Measurements from ENCODE around the gene IGF2BP2. TPM values are rescaled to one million over a fixed set of nuclear protein-coding genes. Genes with fewer than 3 reads are reported as not detected.

The IGF2BP2 gene
- polyA plus RNA-seq, 2 of the 4 experiments (the other 2 are of a cell fraction), result 2.2 to 6.1 TPM

DNA sequence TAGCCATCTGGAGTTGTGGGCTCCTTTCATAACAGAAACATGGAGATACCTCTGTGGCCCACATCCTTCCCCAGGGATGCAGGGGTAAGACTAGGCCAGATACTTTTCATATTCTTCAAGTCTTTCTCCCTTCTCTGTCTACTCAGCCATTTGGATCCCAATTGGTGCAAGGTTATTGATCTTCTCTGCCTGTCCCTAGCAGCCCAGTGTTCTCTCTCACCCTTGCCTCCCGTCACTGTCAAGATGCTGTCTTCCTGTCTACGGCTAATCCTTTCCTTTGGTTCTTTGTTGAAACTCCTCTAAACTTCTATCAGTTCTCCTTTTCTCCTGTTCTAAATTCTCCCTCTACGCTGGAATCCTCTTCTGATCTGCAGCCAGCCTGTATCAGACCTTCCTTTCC, 187.5 kb downstream of the IGF2BP2 start:
- FAIRE-seq (no peak), ATAC-seq (no peak; a peak in 1 of 6 replicates), DNase-seq (ENCODE audit: low read depth in 1 of 2, low spot score in 1 of 2) (no peak)
- Histone ChIP-seq H3K27ac (no peak overlapping the region), H3K4me3 (no peak overlapping the region), H3K9me3 (no peaks in the 10 kb centered on the region), H3K4me1 (no peaks in the 10 kb centered on the region), H3K4me2 (no peak overlapping the region)
- TF ChIP-seq, protein P1, sequence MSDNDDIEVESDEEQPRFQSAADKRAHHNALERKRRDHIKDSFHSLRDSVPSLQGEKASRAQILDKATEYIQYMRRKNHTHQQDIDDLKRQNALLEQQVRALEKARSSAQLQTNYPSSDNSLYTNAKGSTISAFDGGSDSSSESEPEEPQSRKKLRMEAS (IDR thresholded peaks at IDR 0.05), result no peak
- TF ChIP-seq, protein P2, sequence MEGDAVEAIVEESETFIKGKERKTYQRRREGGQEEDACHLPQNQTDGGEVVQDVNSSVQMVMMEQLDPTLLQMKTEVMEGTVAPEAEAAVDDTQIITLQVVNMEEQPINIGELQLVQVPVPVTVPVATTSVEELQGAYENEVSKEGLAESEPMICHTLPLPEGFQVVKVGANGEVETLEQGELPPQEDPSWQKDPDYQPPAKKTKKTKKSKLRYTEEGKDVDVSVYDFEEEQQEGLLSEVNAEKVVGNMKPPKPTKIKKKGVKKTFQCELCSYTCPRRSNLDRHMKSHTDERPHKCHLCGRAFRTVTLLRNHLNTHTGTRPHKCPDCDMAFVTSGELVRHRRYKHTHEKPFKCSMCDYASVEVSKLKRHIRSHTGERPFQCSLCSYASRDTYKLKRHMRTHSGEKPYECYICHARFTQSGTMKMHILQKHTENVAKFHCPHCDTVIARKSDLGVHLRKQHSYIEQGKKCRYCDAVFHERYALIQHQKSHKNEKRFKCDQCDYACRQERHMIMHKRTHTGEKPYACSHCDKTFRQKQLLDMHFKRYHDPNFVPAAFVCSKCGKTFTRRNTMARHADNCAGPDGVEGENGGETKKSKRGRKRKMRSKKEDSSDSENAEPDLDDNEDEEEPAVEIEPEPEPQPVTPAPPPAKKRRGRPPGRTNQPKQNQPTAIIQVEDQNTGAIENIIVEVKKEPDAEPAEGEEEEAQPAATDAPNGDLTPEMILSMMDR (IDR thresholded peaks at IDR 0.05), result no peak
- no peak for TF ChIP-seq MAFK (IDR thresholded peaks at IDR 0.05; ENCODE audit: partially characterized antibody)
- TF ChIP-seq RARB (CRISPR knock-in tag; IDR thresholded peaks at IDR 0.05), result no peak
- no peak for TF ChIP-seq ZSCAN20 (CRISPR knock-in tag; IDR thresholded peaks at IDR 0.05)
- TF ChIP-seq FOXS1 (CRISPR knock-in tag; IDR thresholded peaks at IDR 0.05), result no peak
- TF ChIP-seq, protein P3, sequence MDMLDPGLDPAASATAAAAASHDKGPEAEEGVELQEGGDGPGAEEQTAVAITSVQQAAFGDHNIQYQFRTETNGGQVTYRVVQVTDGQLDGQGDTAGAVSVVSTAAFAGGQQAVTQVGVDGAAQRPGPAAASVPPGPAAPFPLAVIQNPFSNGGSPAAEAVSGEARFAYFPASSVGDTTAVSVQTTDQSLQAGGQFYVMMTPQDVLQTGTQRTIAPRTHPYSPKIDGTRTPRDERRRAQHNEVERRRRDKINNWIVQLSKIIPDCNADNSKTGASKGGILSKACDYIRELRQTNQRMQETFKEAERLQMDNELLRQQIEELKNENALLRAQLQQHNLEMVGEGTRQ (IDR thresholded peaks at IDR 0.05), result no peak
- TF ChIP-seq TP53 (CRISPR knock-in tag; IDR thresholded peaks at IDR 0.05), result no peak
- CTCF ChIA-PET, result no interaction called here
- POLR2A ChIA-PET, result no interaction called here
- 91% methylated on average over 3 of the region's 3 CpGs for WGBS (ENCODE audit: missing lambda C conversion rate)

DNA sequence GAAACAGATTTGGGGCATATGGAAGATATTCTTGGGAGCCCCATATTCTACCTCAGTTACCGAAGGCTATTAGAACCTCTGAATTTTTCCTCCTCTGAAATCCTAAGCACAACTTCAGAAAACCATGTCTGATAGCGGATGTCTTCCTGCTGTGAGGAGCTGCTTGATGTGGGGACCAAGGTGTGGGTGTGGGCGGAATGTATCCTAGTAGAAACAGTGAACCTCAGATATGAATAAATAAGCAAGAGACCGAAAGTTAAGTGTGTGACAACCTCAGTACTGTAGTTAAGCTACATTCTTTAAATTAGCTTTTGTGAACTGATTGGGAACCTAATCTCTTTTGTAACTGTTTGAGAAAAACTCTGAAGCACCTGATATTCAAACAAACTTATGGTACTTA, 191.8 kb downstream of the IGF2BP2 start:
- FAIRE-seq, result no peak
- ChIA-PET CTCF (interaction anchor here (1.0 to 1.7 kb wide), 2 partner anchors 27 to 102 kb away, joined by 3 to 4 read pairs; no protein-coding TSS in a partner anchor), POLR2A (no interaction called here)
- ATAC-seq, result no peak
- Histone ChIP-seq H3K4me3 (no peak overlapping the region), H3K9me3 (no peaks in the 10 kb centered on the region), H3K27ac (no peak overlapping the region), H3K4me1 (peaks cover 11% of the 10 kb centered on the region; the same call in 2 of the 3 replicates), H3K4me2 (no peak overlapping the region)
- 86% methylated on average over 4 of the region's 4 CpGs for WGBS (ENCODE audit: missing lambda C conversion rate)
- no peak for DNase-seq (ENCODE audit: low read depth in 1 of 2, low spot score in 1 of 2)
- no peak for TF ChIP-seq ESRRA (IDR thresholded peaks at IDR 0.05; ENCODE audit: borderline replicate concordance, low read length)
- no peak for TF ChIP-seq ZNF302 (CRISPR knock-in tag; IDR thresholded peaks at IDR 0.05)
- TF ChIP-seq SREBF2 (IDR thresholded peaks at IDR 0.05), result no peak
- TF ChIP-seq CHD2 (IDR thresholded peaks at IDR 0.05; ENCODE audit: low read length, partially characterized antibody), result no peak
- TF ChIP-seq POLR2AphosphoS2 (conservative IDR thresholded peaks at IDR 0.05; ENCODE audit: low read length), result no peak
- no peak for TF ChIP-seq GATA3 (IDR thresholded peaks at IDR 0.05; ENCODE audit: borderline replicate concordance)
- no peak for TF ChIP-seq CHD4 (IDR thresholded peaks at IDR 0.05; ENCODE audit: borderline replicate concordance)
- TF ChIP-seq, protein P4, sequence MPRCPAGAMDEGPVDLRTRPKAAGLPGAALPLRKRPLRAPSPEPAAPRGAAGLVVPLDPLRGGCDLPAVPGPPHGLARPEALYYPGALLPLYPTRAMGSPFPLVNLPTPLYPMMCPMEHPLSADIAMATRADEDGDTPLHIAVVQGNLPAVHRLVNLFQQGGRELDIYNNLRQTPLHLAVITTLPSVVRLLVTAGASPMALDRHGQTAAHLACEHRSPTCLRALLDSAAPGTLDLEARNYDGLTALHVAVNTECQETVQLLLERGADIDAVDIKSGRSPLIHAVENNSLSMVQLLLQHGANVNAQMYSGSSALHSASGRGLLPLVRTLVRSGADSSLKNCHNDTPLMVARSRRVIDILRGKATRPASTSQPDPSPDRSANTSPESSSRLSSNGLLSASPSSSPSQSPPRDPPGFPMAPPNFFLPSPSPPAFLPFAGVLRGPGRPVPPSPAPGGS (IDR thresholded peaks at IDR 0.05), result no peak
- no peak for TF ChIP-seq HOXB5 (CRISPR knock-in tag; IDR thresholded peaks at IDR 0.05)
- TF ChIP-seq, protein P5, sequence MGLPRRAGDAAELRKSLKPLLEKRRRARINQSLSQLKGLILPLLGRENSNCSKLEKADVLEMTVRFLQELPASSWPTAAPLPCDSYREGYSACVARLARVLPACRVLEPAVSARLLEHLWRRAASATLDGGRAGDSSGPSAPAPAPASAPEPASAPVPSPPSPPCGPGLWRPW (IDR thresholded peaks at IDR 0.05), result no peak
- TF ChIP-seq MAFK (IDR thresholded peaks at IDR 0.05; ENCODE audit: partially characterized antibody), result no peak

DNA sequence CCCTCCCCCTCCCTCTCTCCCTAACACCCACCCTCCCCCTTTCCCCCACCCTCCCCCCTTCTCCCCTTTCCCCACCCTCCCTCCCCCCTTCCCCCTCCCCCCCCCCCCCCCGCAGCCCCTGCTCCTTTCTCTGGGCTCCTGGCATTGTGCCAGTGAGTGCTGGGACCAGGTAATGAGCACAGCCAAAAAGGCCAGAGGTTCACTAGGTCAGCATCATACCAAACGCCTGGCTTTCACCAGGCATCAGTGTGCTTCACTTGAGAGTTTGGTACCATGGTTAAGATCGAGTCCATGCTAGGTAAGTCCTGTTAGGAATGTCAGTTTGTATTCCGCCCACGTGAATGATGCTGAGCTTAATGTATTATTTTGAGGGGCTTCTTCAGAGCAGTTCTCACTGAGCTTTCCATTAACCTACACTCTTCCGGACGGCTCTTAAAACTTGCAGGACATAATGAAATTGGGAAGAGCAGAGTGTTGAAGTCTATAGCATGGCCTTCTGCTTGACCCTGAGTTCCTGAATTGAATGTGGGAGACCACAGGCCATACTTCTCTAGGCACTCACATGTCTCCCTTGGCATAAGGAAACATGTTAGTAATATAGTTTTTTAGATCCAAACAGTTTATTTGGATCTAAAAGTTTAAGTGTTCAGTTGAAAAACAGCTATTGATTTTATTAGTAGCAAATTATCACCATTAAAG, 193.2 kb downstream of the IGF2BP2 start:
- ChIA-PET CTCF (interaction anchor here (0.6 to 1.7 kb wide), 2 partner anchors 103 to 308 kb away, joined by 3 to 4 read pairs; no protein-coding TSS in a partner anchor), POLR2A (no interaction called here)
- peak in 1 of 2 experiments; percentile 50; a peak in 1 of 6 replicates for ATAC-seq
- H3K9me3 ChIP-seq, result no peaks in the 10 kb centered on the region
- FAIRE-seq, result no peak
- DNase-seq (ENCODE audit: low read depth in 1 of 2, low spot score in 1 of 2), result no peak
- H3K27ac ChIP-seq, result no peak overlapping the region
- 88% methylated on average over 6 of the region's 7 CpGs for WGBS (ENCODE audit: missing lambda C conversion rate)
- peaks cover 11% of the 10 kb centered on the region; the same call in 2 of the 3 replicates for H3K4me1 ChIP-seq
- no peak overlapping the region for H3K4me2 ChIP-seq
- H3K4me3 ChIP-seq, result no peak overlapping the region
- TF ChIP-seq MAZ (IDR thresholded peaks at IDR 0.05; ENCODE audit: borderline replicate concordance, low read depth, low read length) (no peak), NPAS2 (CRISPR knock-in tag; IDR thresholded peaks at IDR 0.05; ENCODE audit: borderline replicate concordance) (no peak), ZNF302 (CRISPR knock-in tag; IDR thresholded peaks at IDR 0.05) (no peak), ZSCAN20 (CRISPR knock-in tag; IDR thresholded peaks at IDR 0.05) (no peak), HOXB13 (CRISPR knock-in tag; IDR thresholded peaks at IDR 0.05; ENCODE audit: low read depth) (no peak), RARB (CRISPR knock-in tag; IDR thresholded peaks at IDR 0.05) (no peak), CBX8 (IDR thresholded peaks at IDR 0.05) (no peak), RNF2 (IDR thresholded peaks at IDR 0.05; ENCODE audit: borderline replicate concordance, low read depth) (no peak), FOXS1 (CRISPR knock-in tag; IDR thresholded peaks at IDR 0.05) (no peak), KDM1A (IDR thresholded peaks at IDR 0.05; ENCODE audit: low read depth) (no peak)
- TF ChIP-seq, protein P6, sequence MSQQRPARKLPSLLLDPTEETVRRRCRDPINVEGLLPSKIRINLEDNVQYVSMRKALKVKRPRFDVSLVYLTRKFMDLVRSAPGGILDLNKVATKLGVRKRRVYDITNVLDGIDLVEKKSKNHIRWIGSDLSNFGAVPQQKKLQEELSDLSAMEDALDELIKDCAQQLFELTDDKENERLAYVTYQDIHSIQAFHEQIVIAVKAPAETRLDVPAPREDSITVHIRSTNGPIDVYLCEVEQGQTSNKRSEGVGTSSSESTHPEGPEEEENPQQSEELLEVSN (IDR thresholded peaks at IDR 0.05; ENCODE audit: borderline replicate concordance, low read depth), result no peak
- TF ChIP-seq, protein P7, sequence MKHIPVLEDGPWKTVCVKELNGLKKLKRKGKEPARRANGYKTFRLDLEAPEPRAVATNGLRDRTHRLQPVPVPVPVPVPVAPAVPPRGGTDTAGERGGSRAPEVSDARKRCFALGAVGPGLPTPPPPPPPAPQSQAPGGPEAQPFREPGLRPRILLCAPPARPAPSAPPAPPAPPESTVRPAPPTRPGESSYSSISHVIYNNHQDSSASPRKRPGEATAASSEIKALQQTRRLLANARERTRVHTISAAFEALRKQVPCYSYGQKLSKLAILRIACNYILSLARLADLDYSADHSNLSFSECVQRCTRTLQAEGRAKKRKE (CRISPR knock-in tag; IDR thresholded peaks at IDR 0.05; ENCODE audit: low read depth), result no peak

Data from A549 (cell line).